ENCODE measurements around the gene MOB1B.

DNA sequence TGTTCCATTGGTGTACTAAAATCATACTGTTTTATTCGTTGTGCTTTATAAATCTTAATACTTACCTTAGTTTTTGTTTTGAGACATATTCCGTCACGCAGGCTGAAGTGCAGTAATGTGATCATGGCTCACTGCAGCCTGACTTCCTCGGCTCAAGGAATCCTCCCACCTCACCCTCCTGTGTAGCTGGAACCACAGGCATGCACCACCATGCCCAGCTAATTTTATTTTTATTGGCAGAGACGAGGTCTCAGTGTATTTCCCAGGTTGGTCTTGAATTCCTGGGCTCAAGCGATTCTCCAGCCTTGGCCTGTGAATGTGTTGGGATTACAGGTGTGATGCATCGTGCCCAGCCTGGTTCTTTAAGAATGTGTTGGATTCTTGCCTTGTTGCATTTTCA is 66.9 kb downstream of the MOB1B start:
- TF ChIP-seq, protein P1, sequence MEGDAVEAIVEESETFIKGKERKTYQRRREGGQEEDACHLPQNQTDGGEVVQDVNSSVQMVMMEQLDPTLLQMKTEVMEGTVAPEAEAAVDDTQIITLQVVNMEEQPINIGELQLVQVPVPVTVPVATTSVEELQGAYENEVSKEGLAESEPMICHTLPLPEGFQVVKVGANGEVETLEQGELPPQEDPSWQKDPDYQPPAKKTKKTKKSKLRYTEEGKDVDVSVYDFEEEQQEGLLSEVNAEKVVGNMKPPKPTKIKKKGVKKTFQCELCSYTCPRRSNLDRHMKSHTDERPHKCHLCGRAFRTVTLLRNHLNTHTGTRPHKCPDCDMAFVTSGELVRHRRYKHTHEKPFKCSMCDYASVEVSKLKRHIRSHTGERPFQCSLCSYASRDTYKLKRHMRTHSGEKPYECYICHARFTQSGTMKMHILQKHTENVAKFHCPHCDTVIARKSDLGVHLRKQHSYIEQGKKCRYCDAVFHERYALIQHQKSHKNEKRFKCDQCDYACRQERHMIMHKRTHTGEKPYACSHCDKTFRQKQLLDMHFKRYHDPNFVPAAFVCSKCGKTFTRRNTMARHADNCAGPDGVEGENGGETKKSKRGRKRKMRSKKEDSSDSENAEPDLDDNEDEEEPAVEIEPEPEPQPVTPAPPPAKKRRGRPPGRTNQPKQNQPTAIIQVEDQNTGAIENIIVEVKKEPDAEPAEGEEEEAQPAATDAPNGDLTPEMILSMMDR (conservative IDR thresholded peaks at IDR 0.05 in 1 of 2, IDR thresholded peaks at IDR 0.05 in 1 of 2; ENCODE audit: extremely low read depth in 1 of 2, insufficient read depth in 1 of 2, low read depth in 1 of 2, low read length in 2 of 2) = no peak
- no peak for TF ChIP-seq EZH2 (IDR thresholded peaks at IDR 0.05; ENCODE audit: borderline replicate concordance, low read length)
